GM10248 (cell line): Measurements from ENCODE around the gene CFAP20DC.

Source experiments
- CTCF ChIA-PET: fragments of 300-600 bp; sonication (Branson Sonifier 250); formaldehyde crosslinking; extraction: SDS; loops from one replicate; lab custom pipeline; 2021; ENCODE audit warnings: antibody characterized with exemption; lab: Yijun Ruan, JAX
- POLR2A ChIA-PET: fragments of 350-650 bp; sonication (Branson Sonifier 250); formaldehyde crosslinking; extraction: SDS; loops from one replicate; lab custom pipeline; 2020; ENCODE audit warnings: antibody characterized with exemption; lab: Yijun Ruan, JAX
- DNase-seq: peaks from one replicate; pipeline ENCODE4 v3.0.0; 2012; ENCODE audit errors: extremely low spot score
- TF ChIP-seq, protein P1 (sequence below): IDR thresholded peaks from 2 replicates; pipeline ENCODE4 v1.5.1; 2012; ENCODE audit warnings: mild to moderate bottlenecking, low read depth; ENCODE audit errors: extremely low read depth, missing control alignments, control extremely low read depth

CFAP20DC gene

DNA sequence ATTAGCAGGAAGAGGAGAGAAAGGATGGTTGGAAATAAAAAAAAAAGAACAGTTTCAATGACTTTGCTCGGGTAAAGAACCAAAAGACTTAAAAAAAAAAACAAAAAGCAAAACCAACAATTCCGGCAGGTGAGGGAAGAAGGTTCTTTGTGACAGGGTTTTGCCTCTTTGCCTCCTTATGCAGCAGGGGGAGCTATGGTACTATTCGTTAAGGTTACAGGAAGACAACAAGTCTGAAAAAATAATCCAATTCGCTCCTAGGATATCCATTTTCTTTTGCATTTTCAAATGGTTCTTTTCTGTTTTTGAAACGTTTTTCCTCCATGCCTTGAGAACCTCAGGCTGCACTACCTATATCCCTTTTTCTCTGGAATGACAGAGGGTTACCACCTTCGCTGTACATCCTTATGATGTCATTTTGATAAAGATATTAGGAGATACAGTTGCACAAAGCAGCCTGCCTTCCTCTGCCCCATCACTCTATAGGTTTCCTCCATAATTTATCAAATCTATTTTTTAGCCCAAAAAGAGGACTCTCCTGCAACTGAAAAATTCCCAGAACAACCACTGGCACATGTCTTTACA lies 55.0 kb downstream of the CFAP20DC start:
- TF ChIP-seq, protein P1, sequence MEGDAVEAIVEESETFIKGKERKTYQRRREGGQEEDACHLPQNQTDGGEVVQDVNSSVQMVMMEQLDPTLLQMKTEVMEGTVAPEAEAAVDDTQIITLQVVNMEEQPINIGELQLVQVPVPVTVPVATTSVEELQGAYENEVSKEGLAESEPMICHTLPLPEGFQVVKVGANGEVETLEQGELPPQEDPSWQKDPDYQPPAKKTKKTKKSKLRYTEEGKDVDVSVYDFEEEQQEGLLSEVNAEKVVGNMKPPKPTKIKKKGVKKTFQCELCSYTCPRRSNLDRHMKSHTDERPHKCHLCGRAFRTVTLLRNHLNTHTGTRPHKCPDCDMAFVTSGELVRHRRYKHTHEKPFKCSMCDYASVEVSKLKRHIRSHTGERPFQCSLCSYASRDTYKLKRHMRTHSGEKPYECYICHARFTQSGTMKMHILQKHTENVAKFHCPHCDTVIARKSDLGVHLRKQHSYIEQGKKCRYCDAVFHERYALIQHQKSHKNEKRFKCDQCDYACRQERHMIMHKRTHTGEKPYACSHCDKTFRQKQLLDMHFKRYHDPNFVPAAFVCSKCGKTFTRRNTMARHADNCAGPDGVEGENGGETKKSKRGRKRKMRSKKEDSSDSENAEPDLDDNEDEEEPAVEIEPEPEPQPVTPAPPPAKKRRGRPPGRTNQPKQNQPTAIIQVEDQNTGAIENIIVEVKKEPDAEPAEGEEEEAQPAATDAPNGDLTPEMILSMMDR: peak; percentile 53
- POLR2A ChIA-PET: no interaction called here

DNA sequence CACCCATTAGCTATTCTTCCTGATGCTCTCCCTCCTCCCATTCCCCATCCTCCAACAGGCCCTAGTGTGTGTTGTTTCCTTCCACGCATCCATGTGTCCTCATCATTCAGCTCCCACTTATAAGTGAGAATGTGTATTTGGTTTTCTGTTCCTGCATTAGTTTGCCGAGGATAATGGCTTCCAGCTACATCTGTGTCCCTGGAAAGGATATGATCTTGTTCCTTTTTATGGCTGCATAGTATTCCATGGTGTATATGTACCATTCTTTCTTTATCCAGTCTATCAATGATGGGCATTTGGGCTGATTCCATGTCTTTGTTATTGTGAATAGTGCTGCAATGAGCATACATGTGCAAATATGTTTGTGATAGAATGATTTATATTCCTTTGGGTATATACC lies 56.3 kb downstream of the CFAP20DC start:
- POLR2A ChIA-PET: no interaction called here
- CTCF ChIA-PET: interaction anchor here (1.2 to 2.2 kb wide), 5 partner anchors 7 to 59 kb away, joined by 3 to 5 read pairs (median 3); no protein-coding TSS in a partner anchor
- TF ChIP-seq, protein P1: no peak
- no peak for DNase-seq

More for the DNA sequence above, 55.0 kb downstream of the CFAP20DC start:
- DNase-seq: peak; percentile 51
- CTCF ChIA-PET: interaction anchor here (1.0 to 2.2 kb wide), 5 partner anchors 9 to 58 kb away, joined by 3 to 5 read pairs (median 3); no protein-coding TSS in a partner anchor

DNA sequence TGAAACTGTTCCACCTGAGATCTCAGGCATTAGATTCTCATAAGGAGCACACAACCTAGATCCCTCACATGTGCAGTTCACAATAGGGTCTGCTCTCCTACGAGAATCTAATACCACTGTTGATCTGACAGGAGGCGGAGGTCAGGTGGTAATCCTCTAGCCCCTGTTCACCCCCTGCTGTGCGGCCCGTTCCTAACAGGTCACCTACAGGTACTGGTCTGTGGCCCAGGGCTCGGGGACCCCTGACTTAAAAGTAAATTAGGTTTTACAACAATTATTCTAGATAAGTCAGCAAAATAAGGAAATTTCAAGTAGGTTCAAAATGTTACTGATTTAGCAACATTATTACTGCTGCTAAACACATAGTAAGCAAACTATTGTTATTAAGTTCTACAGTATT lies 58.2 kb downstream of the CFAP20DC start:
- DNase-seq: no peak
- CTCF ChIA-PET: interaction anchor here (1.4 kb wide), 1 partner anchor 37 kb away, joined by 3 read pairs; no protein-coding TSS in a partner anchor
- POLR2A ChIA-PET: no interaction called here
- TF ChIP-seq, protein P1: no peak

DNA sequence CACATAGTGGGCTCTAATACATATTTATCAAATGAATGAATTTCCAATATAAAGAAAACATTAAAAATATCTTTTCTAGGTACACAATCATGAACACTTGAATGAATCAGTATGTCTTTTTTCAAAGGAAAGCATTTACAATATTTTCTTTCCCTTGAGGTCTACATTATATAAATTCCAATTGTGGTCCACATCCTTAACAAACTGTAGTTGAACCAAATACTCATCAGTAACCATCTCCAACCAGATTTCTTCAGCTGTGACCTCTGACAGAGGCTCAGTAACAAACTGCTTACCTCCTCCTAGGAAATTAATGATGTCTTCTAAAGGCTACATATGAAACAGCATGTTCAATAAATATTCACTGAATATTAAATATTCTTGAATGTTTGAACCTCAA lies 58.8 kb downstream of the CFAP20DC start:
- TF ChIP-seq, protein P1: no peak
- CTCF ChIA-PET: no interaction called here
- no peak for DNase-seq
- POLR2A ChIA-PET: no interaction called here

DNA sequence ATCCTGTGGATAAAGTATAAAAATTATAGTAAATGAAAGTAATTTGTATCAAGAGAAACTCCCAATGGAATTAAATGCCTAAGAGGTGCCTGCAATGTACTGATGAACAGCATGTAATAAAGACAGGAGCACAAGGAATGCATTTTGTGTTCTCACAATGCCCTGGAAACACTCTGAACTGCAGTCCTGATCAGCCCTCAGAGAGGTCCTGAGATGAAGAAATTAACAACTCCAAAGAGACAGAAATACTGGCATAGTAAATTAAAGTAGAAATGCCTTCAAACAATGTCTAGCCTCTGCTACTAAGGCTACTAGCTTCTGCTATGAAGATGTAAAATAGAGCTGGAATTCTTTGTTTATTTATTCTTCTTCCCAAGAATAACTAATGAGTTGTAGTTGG lies 59.9 kb downstream of the CFAP20DC start:
- ChIA-PET POLR2A (no interaction called here), CTCF (no interaction called here)
- DNase-seq: no peak
- TF ChIP-seq, protein P1: no peak

DNA sequence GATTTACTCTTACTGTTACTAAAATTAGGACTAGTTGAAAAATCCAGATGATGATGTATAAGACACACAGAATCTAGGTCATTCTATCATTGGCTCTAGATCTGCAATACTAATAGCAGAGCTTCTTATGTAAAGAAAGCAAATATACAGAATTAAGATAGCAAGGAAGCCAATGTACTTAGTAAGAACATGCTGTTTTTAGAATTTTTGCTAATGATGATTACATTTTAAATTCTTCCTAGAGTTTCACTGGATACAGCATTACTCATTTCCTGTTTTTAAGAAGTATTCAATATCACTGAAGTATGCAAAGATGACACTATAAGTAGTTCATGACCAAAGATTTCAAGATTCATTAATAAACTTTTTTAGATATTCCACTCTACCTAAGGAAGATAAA lies 60.7 kb downstream of the CFAP20DC start:
- CTCF ChIA-PET: no interaction called here
- POLR2A ChIA-PET: no interaction called here
- TF ChIP-seq, protein P1: no peak
- no peak for DNase-seq
